ENCODE measurements around the gene LAMA5.
A peak's percentile ranks its signal among the peaks of the same experiment; 100 is the strongest.

Gene LAMA5

DNA sequence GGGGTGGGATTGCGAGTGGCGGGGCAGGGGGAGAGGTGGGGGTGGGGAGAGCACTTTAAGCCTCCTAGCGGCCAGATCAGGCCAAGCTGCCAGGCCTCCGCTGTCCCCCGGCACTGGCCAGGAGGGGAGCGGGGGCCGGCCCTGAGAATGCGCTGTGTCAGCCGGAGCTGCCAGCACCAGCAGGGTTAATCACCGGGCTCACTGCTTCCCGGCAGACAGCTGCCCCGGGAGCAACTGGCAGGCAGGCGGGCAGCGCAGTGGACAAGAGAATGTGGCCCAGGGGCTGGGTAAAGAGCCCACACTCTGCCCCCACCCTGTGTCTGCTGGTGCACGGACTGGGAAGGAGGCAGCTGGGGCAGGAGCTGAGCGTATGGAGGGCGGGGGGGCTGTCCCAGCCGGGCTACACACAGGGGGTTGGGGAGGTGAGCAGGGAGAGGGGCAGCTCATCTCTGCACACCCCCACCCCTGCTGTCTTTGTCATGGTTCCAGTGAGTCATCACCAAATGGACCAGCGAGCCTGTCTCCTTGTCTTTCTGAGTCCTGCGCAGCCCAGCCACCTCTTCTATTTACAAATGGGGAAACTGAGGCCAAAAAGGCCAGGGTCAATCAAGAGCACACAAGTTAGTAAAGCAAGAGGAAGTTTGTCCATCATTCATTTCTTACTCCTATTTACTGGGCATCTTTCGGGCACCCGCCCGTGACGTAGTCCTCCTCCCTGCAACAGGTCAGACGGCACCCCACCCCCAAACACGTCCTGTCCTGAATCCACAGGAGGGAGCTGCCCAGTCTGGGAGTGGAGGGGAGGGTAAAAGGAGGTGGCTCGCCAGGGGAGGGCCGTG is 2.1 kb upstream of the LAMA5 start:
- no peak for DNase-seq

- DNase-seq: no peak
These were observed 1.4 kb upstream of the LAMA5 start for GRCh38 chr20:62368392-62368975.

GRCh38 chr20:62367633-62368391 is 700 bp upstream of the LAMA5 start:
- peak; percentile 64 for DNase-seq

GRCh38 chr20:62366370-62367135 is 559 bp downstream of the LAMA5 start:
- DNase-seq: peak; percentile 74

- DNase-seq: peak; percentile 68
These were observed 1.2 kb downstream of the LAMA5 start for GRCh38 chr20:62365814-62366369.

DNA sequence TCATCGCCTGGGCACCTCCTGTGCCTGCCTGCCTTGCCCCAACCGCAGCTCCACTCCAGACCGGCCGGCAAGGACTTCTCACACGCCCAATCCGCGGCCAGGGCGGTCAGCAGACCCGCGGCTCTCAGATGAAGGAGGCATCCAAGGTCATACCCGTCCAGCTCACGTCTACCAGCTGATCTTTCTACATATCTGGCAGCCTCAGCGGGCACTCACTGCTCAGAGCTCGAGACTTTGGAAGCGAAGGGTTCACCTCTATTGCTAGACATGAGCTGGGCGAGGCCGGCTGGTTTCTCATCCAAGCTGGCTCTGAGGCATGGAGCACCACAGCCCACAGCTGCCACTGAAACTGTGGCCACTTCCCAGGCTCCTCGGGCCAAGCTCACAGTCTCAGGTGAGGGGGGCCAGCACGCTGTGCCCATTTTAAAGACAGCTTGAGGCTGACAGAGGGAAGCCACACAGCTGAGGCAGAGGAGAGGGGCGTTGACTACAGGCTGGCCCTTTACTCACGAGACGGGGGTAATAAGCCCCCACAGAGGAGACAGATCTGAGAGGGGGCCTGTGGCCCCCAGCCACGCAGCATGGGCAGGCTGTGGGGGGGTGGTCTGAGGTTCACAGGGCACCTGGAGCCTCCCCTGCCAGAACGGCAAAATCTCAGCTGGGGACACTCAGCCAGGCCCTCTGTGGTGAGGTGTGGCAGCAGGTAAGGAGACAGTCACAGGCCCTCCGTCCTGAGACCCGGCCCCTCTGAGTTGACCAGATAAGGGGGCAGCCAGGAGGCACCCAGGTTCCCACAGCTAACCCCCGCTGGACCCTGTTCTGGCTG is 2.0 kb downstream of the LAMA5 start:
- no peak for DNase-seq

DNA sequence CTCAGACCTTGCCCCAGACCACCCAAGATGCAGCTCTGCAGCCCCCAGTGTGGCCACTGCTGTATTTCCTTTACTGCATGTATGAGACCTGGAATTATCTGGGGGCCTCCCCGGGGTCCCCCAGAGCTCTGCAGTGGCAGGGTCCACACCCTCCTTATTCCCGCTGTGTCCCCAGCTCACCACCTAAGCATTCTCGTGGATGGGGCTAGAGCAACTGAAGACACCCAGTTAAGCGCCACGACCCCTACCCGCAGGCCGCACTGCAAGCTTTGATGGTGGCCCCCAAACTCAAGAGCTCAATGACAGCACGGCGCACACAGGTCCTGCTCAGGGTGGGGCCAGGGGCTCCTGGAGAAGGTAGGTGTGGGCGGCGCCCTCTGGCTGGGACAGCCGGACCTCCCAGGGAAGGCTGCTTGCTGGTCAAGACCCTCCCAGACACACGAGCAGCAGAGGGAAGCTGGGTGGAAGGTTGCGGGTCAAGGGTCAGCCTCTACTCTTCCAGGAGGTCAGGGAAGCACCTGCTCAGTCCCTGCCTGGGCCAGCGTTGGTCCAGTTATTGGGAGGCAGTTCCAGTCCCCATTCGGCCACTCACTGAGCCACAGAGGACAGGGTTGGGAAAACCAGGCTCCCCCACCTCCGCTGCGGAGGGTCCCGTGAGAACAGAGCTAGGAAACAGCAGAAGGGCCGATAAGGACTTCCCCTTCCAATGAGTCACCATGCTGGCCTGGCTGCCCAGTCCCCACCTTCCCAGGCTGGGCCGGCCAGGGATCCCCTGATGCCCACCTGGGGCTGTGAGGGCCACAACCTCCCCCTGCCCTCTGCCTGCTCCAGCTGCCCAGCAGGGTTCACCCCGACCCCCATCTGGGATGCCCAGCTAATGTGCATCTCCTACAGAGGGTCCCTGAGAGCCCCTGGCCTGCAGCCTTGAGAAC is 2.9 kb downstream of the LAMA5 start:
- no peak for DNase-seq

DNA sequence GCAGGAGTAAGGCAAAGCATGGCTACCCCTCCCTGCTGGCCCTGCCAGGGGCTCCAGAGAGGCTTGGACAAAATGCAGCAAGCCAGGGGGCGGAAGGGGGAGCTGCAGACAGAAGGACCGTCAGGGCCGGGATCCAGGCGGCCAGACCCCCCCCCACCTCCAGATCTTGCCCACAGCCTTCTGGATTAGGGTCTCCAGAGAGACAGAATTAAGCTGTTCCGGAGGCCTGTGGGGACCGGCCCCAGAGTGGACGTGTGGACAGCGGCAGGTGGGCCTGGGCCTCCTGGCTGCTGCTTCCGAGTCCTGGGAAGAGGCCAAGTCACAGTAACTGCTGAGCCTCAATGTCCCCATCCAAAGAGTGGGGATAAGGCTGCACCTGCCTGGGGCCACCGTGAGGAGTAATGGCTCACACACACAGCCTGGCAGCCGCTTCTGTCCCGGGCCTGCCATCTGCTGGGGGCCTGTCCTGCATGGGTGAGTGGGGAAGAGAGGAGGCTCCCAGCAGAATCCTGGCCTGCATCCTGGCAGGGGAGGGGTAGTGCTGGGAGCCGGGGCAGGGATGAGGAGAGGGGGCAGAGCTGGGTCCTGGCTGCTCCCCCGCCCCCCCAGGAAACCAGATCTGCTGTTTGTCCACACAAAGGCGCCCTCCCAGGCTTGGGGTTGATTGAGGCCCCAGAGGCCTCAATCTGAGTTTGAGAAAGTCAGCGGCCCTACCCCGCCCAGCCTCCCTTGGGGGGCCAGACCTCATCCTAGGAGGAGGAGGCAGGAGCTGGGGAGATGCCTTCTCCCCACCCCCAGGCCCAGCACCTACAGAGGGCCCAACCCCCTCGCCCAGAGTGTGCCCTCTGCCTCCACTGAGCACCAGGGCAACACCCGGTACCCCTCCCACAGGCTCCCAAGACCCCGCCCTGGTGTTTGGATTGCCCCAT is 3.9 kb downstream of the LAMA5 start:
- DNase-seq: peak; percentile 18

DNA sequence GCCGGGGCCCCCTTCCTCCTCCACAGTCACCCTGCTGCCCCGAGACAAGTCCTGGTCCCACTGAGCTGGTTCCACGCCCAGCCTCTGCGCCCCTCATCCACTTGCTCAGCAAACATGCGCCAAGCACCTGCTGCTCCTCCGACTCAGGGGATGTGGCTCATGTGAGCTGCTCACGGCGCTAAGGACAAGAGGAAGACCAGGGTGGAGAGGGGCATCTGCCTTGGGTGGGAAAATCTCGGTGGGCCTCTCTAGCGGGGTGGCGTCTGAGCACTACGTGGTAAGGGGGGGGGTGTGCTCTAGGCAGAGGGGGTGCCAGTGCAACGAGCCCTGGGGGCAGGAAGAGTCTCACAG is 4.5 kb downstream of the LAMA5 start:
- DNase-seq: peak; percentile 8

- DNase-seq: no peak
These were observed 5.1 kb downstream of the LAMA5 start for GRCh38 chr20:62361799-62362589.

GRCh38 chr20:62360854-62361798 is 6.0 kb downstream of the LAMA5 start:
- DNase-seq: peak; percentile 73

DNA sequence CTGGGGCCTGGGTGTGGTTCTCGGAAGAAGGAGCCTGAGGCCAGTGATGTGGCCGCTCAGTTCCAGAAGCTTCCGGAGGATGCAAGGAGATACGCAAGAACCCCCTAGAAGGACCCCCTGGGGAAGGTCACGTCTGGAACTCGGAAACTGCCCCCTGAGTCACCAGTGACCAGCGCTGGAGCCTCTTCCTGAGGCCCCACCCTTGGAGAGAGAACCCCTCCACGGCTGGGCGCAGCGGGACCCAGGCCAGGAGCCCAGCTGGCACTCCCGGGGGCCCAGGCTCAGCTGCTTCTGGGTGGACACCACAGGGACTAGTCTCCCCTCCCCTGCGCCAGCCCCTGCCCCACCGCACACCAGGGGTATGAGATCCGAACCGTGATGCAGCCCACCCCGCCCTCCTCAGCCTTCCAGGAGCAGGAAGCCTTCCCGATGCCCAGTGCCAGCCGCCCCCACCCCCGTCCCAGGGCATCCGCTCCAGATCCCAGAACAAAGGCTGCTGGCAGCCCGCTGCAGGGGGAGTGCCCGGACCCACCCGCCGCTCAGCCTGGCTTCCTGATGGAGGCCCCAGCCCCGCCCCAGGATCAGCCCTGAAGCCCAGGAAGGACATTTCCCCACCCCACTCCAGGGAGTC is 7.5 kb downstream of the LAMA5 start:
- DNase-seq: peak; percentile 73

DNA sequence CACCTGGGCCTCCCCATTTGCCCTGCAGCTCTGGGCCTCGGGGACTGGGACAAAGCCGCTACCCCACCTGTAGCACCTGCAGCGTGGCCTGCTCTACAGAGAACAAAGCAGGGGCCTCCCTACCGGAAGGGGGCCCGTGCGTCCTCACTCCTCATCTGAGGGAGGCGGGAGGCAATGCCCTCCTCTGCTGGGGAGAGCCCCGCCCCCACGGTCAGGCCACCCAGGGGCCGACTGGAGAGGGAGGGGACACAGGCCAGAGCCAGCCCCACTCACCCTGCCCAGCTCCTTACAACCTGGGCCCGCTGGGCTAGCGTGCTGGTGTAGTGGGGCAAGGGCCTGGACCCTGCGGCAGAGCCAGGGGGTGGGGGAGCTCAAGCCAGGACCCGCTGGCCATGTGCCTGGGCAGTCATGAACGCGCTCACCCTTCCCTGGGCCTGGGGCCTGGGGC is 8.0 kb downstream of the LAMA5 start:
- DNase-seq: no peak

DNA sequence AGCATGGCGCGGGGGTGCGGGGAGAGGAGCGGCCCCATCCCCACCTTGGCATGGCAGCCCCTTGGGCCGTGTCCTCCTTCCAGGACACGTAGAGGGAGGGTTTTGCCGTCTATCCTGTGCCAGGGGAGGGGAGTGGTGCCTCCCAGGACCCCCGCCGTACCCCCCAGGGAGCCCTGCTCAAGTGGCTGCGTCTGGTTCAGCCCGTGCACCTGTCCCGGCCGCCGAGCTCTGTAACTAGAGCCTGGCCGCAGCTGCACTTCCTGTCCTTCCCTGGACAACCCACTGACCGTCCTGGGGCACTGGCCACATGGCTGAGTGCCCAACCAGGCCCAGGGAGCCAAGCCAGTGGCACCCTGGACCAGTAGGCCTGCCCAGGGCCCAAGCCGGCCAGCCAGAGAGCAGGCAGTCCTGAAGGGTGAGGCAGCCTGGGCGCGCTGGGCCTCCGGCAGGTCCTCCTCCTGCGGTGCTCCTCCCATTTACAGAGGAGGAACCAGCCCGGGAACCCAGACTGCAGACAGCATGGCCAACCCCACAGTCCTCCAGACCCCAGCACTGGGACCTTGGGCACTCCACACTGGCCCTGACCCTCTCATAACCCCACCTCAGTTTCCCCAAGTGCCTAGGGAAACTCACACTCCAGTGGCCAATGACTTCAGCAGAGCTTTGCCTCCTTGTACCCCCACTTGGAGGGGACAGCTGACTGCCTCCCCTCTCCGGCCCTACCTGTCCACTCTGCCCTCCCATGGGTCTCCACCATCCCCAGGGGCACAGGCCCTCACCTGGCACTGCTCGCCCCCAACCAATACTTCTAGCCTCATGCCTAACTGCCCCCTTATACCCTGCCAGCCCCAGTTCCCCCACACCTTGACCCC is 8.7 kb downstream of the LAMA5 start:
- DNase-seq: no peak

DNA sequence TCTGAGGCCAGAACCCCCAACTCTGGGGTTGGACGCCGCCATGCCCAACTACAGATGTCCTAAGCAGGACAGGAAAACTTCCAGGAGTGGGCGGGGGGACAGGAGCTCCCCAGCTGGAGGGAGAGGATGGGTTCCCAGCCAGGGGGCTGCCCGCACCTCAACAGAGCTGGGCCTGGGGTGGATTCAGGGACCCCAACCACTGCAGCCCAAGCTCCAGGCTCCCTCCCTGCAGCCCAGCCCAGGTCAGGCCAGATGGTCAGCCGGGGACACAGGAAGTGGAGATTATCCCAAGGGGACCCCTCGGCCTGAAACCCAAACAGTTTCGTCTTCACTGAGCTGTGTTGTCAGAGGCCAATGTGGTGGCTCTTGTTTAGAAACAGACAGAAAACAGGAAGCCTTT is 9.4 kb downstream of the LAMA5 start:
- no peak for DNase-seq

DNA sequence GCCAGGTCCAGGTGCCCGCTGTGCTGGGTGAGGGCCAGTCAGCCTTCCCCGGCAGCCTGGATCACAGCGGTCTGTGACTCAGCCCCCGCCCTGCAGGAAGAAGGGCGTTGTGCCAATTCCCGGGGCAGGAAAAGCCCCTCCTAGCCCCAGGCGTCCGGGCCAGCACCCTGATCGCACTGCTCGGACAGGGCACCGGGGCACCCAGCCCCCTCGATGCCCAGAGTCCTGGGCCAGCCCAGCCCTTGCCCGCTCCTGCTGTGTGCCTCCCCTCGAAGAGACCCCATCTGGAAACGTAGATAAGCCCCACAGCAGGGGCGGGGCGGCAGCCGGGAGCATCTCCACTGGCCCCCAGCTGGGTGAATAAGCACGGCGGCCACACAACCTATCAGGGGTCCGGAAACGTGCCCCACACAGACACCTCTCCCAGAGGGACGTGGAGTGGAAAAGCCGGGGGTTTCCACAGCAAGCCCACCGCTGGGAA is 9.9 kb downstream of the LAMA5 start:
- DNase-seq: no peak
